ENCODE results near the gene DUSP7.

The DUSP7 gene

GRCh38 chr3:52017586-52017985 is 38.8 kb downstream of the DUSP7 start:
- H3K4me3 ChIP-seq (replicated peaks; ENCODE audit: low read depth, low read length): no peak overlapping the region
- DNase-seq (ENCODE audit: extremely low read depth, low read depth): no peak
- TF ChIP-seq CTCF (IDR thresholded peaks at IDR 0.05; ENCODE audit: low read depth, low read length, missing control alignments): no peak

DNA sequence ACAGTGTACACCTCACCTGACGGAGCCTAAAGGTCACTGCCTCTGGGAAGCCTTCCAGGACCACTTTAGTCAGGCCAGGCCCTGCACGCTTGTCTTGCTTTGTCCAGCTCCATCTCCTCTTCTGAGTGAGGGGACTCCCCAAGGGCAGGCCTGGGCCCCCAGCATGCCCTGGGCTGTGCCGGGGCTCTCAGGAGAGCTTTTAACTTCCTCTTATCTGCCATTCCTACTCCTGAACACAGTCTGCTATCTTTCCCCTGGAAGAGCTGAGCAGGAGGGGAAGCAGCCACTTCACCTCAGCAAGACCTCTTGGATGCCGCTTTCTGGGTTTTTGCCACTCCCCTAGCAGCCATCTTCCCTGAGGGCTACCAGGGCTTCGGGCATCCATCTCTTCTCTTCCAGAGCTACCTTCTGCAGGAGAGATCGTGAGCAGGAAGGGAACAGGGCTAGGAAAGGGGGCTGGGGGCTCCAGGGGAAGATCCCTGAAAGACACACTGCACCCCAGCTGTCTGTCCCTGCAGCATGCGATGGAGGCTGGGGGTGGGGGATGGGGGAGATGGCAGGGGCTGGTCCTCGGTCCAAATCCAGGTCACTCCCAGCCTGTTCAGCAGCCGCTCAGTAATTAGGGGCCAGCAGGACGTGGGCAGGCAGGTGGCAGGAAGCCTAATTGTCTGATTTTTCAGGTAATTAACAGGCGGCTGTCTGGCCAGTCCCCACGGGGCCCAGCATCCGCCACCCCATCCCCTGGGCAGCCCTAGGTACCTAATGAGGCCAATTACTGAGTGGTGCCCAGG is 40.7 kb downstream of the DUSP7 start:
- no peak overlapping the region for H3K4me3 ChIP-seq (replicated peaks; ENCODE audit: low read depth, low read length)
- no peak for TF ChIP-seq CTCF (IDR thresholded peaks at IDR 0.05; ENCODE audit: low read depth, low read length, missing control alignments)
- no peak for DNase-seq (ENCODE audit: extremely low read depth, low read depth)

DNA sequence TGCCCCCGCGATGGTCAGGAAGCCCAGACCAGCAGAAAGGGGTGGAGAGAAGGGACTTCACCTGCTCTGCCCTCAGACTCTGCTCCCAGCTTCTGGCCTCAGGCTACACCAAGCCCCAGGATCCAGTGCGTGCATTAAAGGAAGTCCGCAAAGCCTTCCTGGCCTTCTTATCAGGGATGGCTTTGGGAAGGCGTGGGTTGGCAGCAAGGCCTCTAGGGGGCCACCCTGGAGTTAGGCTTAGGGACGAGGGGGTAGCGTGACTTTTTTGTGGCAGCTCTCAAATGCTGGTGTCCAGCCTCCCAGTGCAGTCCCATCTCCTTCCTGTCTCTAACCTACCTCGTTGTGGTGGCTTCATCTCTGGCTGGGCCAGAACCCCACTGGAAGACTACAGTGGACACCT is 41.8 kb downstream of the DUSP7 start:
- no peak overlapping the region for H3K4me3 ChIP-seq (replicated peaks; ENCODE audit: low read depth, low read length)
- TF ChIP-seq CTCF (IDR thresholded peaks at IDR 0.05; ENCODE audit: low read depth, low read length, missing control alignments): peak; percentile 56
- no peak for DNase-seq (ENCODE audit: extremely low read depth, low read depth)

GRCh38 chr3:52013802-52014598 is 42.4 kb downstream of the DUSP7 start:
- DNase-seq (ENCODE audit: extremely low read depth, low read depth): no peak
- TF ChIP-seq CTCF (IDR thresholded peaks at IDR 0.05; ENCODE audit: low read depth, low read length, missing control alignments): no peak
- H3K4me3 ChIP-seq (replicated peaks; ENCODE audit: low read depth, low read length): no peak overlapping the region

- no peak for DNase-seq (ENCODE audit: extremely low read depth, low read depth)
- TF ChIP-seq CTCF (IDR thresholded peaks at IDR 0.05; ENCODE audit: low read depth, low read length, missing control alignments): no peak
- no peak overlapping the region for H3K4me3 ChIP-seq (replicated peaks; ENCODE audit: low read depth, low read length)
Measured at GRCh38 chr3:52012699-52013098, 43.7 kb downstream of the DUSP7 start.

DNA sequence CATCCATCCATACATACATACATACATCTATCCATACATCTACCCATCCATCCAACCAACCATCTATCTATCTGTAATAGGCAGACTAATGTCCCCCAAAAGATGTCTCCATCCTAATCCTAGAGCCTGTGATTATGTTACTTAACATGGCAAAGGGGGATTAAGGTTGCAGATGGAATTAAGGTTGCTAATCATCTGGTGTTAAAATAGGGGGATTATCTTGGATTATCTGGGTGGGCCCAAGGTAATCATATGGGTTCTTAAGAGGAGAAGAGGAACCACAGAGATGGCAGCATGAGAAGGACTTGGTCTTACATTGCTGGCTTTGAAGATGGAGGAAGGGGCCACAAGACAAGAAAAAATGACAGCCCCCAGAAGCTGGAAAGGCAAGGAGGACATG is 45.9 kb downstream of the DUSP7 start:
- DNase-seq (ENCODE audit: extremely low read depth, low read depth): no peak
- no peak for TF ChIP-seq CTCF (IDR thresholded peaks at IDR 0.05; ENCODE audit: low read depth, low read length, missing control alignments)
- H3K4me3 ChIP-seq (replicated peaks; ENCODE audit: low read depth, low read length): no peak overlapping the region
